DOHH2 (cell line): Measurements from ENCODE around the gene OR8H3.

ENCODE experiments used
- EZH2phosphoT487 ChIP-seq: fragments of 200-600 bp; sonication (generic); IDR thresholded peaks from 2 replicates; pipeline ENCODE4 v1.6.1; 2017; ENCODE audit warnings: borderline replicate concordance, mild to moderate bottlenecking, antibody characterized with exemption, low read length, moderate library complexity, mixed read lengths
- TF ChIP-seq, protein P1 (sequence below): fragments of 200-600 bp; sonication (generic); IDR thresholded peaks from one replicate; pipeline ENCODE4 v1.5.1; 2014; ENCODE audit warnings: antibody characterized with exemption, mild to moderate bottlenecking, low read depth, low read length; ENCODE audit not compliant: poor library complexity, severe bottlenecking

DNA sequence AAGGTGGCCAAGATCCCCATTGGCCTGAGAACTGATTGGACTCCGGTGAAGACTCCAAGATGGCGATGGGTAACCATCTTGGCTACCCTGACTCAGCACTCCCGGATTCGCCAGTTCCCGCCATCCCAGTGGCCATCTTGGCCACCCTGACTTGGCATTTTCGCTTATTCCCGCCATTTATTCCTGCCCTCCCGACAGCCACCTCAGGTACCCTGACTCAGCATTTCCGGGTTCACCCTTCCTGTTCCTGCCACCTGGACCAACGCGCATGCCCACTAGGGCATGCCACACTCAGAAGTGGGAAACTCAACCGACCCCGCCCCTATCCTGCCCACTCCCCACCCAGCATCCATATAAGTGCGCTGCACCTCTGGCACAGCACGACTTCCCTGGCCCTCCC is 30.2 kb downstream of the OR8H3 start:
- TF ChIP-seq, protein P1, sequence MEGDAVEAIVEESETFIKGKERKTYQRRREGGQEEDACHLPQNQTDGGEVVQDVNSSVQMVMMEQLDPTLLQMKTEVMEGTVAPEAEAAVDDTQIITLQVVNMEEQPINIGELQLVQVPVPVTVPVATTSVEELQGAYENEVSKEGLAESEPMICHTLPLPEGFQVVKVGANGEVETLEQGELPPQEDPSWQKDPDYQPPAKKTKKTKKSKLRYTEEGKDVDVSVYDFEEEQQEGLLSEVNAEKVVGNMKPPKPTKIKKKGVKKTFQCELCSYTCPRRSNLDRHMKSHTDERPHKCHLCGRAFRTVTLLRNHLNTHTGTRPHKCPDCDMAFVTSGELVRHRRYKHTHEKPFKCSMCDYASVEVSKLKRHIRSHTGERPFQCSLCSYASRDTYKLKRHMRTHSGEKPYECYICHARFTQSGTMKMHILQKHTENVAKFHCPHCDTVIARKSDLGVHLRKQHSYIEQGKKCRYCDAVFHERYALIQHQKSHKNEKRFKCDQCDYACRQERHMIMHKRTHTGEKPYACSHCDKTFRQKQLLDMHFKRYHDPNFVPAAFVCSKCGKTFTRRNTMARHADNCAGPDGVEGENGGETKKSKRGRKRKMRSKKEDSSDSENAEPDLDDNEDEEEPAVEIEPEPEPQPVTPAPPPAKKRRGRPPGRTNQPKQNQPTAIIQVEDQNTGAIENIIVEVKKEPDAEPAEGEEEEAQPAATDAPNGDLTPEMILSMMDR: no peak
- no peak for TF ChIP-seq EZH2phosphoT487
